Caco-2 (cell line): ENCODE results near the gene MED17. TPM values are rescaled to one million over a fixed set of nuclear protein-coding genes. Genes with fewer than 3 reads are reported as not detected.
"Not testable (repeated sequence)": the region's sequence is repeated elsewhere in the genome, so short reads cannot be mapped to it uniquely, and the experiment has no call there.

Experiments used
- BruUV-seq: library from RNA; stranded (reverse); fragments of 400-500 nt; replicated peaks from 2 replicates; lab custom pipeline; 2021; lab: Mats Ljungman, UMichigan
- CTCF ChIA-PET: fragments of 300-600 bp; sonication (Branson Sonifier 250); formaldehyde crosslinking; loops from one replicate; lab custom pipeline; 2022; ENCODE audit warnings: antibody characterized with exemption; lab: Charles Lee
- POLR2A ChIA-PET: fragments of 300-600 bp; sonication (Branson Sonifier 250); formaldehyde crosslinking; loops from one replicate; lab custom pipeline; 2022; ENCODE audit warnings: antibody characterized with exemption; lab: Charles Lee
- DNase-seq, 2 experiments: peaks; one replicate each; pipeline versions ENCODE4 v3.0.0 to v3.0.0-alpha.2; 2020 to 2022
- H3K27me3 ChIP-seq: replicated peaks from 2 replicates; pipeline ENCODE4 v1.6.0; 2011; ENCODE audit warnings: low read length; ENCODE audit not compliant: control insufficient read depth, insufficient read depth
- H3K36me3 ChIP-seq: 2 replicates; pipeline ENCODE4 v1.5.1; 2011; ENCODE audit warnings: low read length; ENCODE audit not compliant: control insufficient read depth, insufficient read depth
- H3K4me1 ChIP-seq: fragments of 250-450 bp; sonication (Bioruptor Pico); 2 replicates; pipeline ENCODE4 v1.5.1; 2020; ENCODE audit warnings: mild to moderate bottlenecking
- H3K4me3 ChIP-seq: 2 replicates; pipeline ENCODE4 v1.5.1; 2011; ENCODE audit warnings: low read depth, mild to moderate bottlenecking, control low read depth, low read length
- H3K9me3 ChIP-seq: fragments of 250-450 bp; sonication (Bioruptor Pico); 2 replicates; pipeline ENCODE4 v1.5.1; 2020; ENCODE audit warnings: mild to moderate bottlenecking, moderate library complexity
- H3K27ac Mint-ChIP-seq: one replicate; pipeline ENCODE4 v1.8.0; 2022; ENCODE audit warnings: mixed read lengths; ENCODE audit not compliant: unreplicated experiment
- H3K27me3 Mint-ChIP-seq: one replicate; pipeline ENCODE4 v1.8.0; 2022; ENCODE audit warnings: mixed read lengths; ENCODE audit not compliant: insufficient read depth, unreplicated experiment
- H3K36me3 Mint-ChIP-seq: one replicate; pipeline ENCODE4 v1.8.0; 2022; ENCODE audit warnings: mild to moderate bottlenecking, mixed read lengths; ENCODE audit not compliant: insufficient read depth, unreplicated experiment
- H3K4me1 Mint-ChIP-seq: one replicate; pipeline ENCODE4 v1.8.0; 2022; ENCODE audit warnings: low read depth, mixed read lengths; ENCODE audit not compliant: unreplicated experiment
- H3K4me3 Mint-ChIP-seq: one replicate; pipeline ENCODE4 v1.8.0; 2022; ENCODE audit warnings: mild to moderate bottlenecking, moderate library complexity, mixed read lengths; ENCODE audit not compliant: unreplicated experiment
- H3K9me3 Mint-ChIP-seq: one replicate; pipeline ENCODE4 v1.8.0; 2022; ENCODE audit warnings: mixed read lengths; ENCODE audit not compliant: unreplicated experiment
- intact Hi-C: fragments of 100-400 bp; cut with micrococcal nuclease; formaldehyde crosslinking; loops from one replicate; pipeline ENCODE4 v1.10.0; 2022; ENCODE audit not compliant: unreplicated experiment
- total RNA-seq: library from RNA; stranded (reverse); gene quantifications from 2 replicates; pipeline ENCODE4 v1.2.3, GENCODE V29; 2022
- TF ChIP-seq, protein P1 (sequence below), 2 experiments: fragments of 200-600 bp in 1 of 2; IDR thresholded peaks; 1 replicate in 1 of 2; 2 replicates in 1 of 2; pipeline versions ENCODE4 v1.5.1 to v1.8.0; 2011 to 2022; ENCODE audit warnings: antibody characterized with exemption in 1 of 2, control low read depth in 1 of 2, inconsistent platforms in 1 of 2, low read depth in 1 of 2, low read length in 1 of 2, mild to moderate bottlenecking in 1 of 2, moderate library complexity in 1 of 2; ENCODE audit not compliant: insufficient read depth in 1 of 2, severe bottlenecking in 1 of 2, unreplicated experiment in 1 of 2

The MED17 gene
- total RNA-seq, 1 experiment from 2014 or later, result 54.0 TPM

DNA sequence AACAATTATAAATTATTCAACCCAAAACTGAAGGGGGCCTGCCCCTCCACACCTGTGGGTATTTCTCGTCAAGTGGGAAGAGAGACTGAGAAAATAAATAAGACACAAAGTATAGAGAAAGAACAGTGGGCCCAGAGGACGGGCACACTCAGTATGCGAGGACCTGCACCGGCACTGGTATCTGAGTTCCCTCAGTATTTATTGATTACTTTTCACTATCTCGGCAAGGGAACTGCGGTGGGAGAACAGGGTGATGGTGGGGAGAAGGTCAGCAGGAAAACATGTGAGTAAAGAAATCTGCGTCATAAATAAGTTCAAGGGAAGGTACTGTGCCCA is 39.4 kb upstream of the MED17 start:
- peaks cover 8% of the 10 kb centered on the region for H3K36me3 ChIP-seq
- peaks cover 28% of the 10 kb centered on the region for H3K36me3 Mint-ChIP-seq
- peak overlapping the region; percentile 1 for H3K27ac Mint-ChIP-seq
- H3K27me3 Mint-ChIP-seq, result no peaks in the 10 kb centered on the region
- no TSS peak for BruUV-seq
- intact Hi-C loops, result loop anchor here (1.0 kb wide), 3 partner anchors 22 to 40 kb away; partner anchors contain the start of gene MED17
- H3K9me3 Mint-ChIP-seq, result no peaks in the 10 kb centered on the region
- TF ChIP-seq, protein P1, sequence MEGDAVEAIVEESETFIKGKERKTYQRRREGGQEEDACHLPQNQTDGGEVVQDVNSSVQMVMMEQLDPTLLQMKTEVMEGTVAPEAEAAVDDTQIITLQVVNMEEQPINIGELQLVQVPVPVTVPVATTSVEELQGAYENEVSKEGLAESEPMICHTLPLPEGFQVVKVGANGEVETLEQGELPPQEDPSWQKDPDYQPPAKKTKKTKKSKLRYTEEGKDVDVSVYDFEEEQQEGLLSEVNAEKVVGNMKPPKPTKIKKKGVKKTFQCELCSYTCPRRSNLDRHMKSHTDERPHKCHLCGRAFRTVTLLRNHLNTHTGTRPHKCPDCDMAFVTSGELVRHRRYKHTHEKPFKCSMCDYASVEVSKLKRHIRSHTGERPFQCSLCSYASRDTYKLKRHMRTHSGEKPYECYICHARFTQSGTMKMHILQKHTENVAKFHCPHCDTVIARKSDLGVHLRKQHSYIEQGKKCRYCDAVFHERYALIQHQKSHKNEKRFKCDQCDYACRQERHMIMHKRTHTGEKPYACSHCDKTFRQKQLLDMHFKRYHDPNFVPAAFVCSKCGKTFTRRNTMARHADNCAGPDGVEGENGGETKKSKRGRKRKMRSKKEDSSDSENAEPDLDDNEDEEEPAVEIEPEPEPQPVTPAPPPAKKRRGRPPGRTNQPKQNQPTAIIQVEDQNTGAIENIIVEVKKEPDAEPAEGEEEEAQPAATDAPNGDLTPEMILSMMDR (IDR thresholded peaks at IDR 0.05; ENCODE audit: insufficient read depth in 1 of 2, low read depth in 1 of 2, low read length in 1 of 2, severe bottlenecking in 1 of 2, unreplicated experiment in 1 of 2), result no peak
- peaks cover 28% of the 10 kb centered on the region for H3K4me1 Mint-ChIP-seq
- peak overlapping the region; percentile 24 for H3K4me3 ChIP-seq
- POLR2A ChIA-PET, result no interaction called here
- CTCF ChIA-PET, result no interaction called here
- no peaks in the 10 kb centered on the region for H3K27me3 ChIP-seq
- H3K4me1 ChIP-seq, result peaks cover 20% of the 10 kb centered on the region
- peak overlapping the region; percentile 50 for H3K4me3 Mint-ChIP-seq
- DNase-seq, result no peak
- H3K9me3 ChIP-seq, result no peaks in the 10 kb centered on the region

- Mint-ChIP-seq H3K4me1 (peaks cover 25% of the 10 kb centered on the region), H3K4me3 (peak overlapping the region; percentile 50), H3K27ac (peak overlapping the region; percentile 1), H3K36me3 (peaks cover 23% of the 10 kb centered on the region)
- H3K9me3 ChIP-seq, H3K27me3 Mint-ChIP-seq, H3K27me3 ChIP-seq, H3K36me3 ChIP-seq, H3K9me3 Mint-ChIP-seq, BruUV-seq: not testable (repeated sequence)
- peaks cover 20% of the 10 kb centered on the region for H3K4me1 ChIP-seq
- POLR2A ChIA-PET, result interaction anchor here (0.6 to 1.2 kb wide), 2 partner anchors 39 to 133 kb away, joined by 3 to 6 read pairs; partner anchors contain the start of gene MED17
- intact Hi-C loops, result loop anchor here (1.0 kb wide), 3 partner anchors 21 to 39 kb away; partner anchors contain the start of gene MED17
- peak overlapping the region; percentile 24 for H3K4me3 ChIP-seq
- CTCF ChIA-PET, result interaction anchor here (0.8 kb wide), 1 partner anchor 39 kb away, joined by 7 read pairs; the partner anchor contains the start of gene MED17
- DNase-seq, result peak in 1 of 2 experiments; percentile 69
Observed at GRCh38 chr11:93745005-93745755, 38.9 kb upstream of the MED17 start.

- Mint-ChIP-seq H3K4me3 (peak overlapping the region; percentile 50), H3K36me3 (peaks cover 13% of the 10 kb centered on the region), H3K27me3 (no peaks in the 10 kb centered on the region), H3K9me3 (no peaks in the 10 kb centered on the region), H3K27ac (peak overlapping the region; percentile 1), H3K4me1 (peaks cover 29% of the 10 kb centered on the region)
- Histone ChIP-seq H3K27me3 (no peaks in the 10 kb centered on the region), H3K4me1 (peaks cover 20% of the 10 kb centered on the region), H3K9me3 (no peaks in the 10 kb centered on the region), H3K4me3 (no peak overlapping the region), H3K36me3 (peaks cover 6% of the 10 kb centered on the region)
- DNase-seq, result no peak
- intact Hi-C loops, result no loop called here
- BruUV-seq, result no TSS peak
- TF ChIP-seq, protein P1 (IDR thresholded peaks at IDR 0.05; ENCODE audit: insufficient read depth in 1 of 2, low read depth in 1 of 2, low read length in 1 of 2, severe bottlenecking in 1 of 2, unreplicated experiment in 1 of 2), result no peak
- POLR2A ChIA-PET, result interaction anchor here (0.5 to 1.2 kb wide), 3 partner anchors 16 to 134 kb away, joined by 3 to 6 read pairs (median 4); partner anchors contain the start of gene MED17
- CTCF ChIA-PET, result interaction anchor here (0.8 kb wide), 1 partner anchor 38 kb away, joined by 7 read pairs; the partner anchor contains the start of gene MED17
Observed at GRCh38 chr11:93746101-93746500, 38.0 kb upstream of the MED17 start.
